GM13977 (cell line): ENCODE data around the gene BPIFB1.

Source experiments
- DNase-seq: peaks from one replicate; pipeline ENCODE4 v3.0.0; 2012; ENCODE audit warnings: low spot score
- CTCF ChIP-seq: IDR thresholded peaks from 2 replicates; pipeline ENCODE4 v1.5.1; 2012; ENCODE audit warnings: mild to moderate bottlenecking, control low read depth; ENCODE audit not compliant: insufficient read depth; ENCODE audit errors: extremely low read depth, missing control alignments
- in situ Hi-C: fragments of 300-500 bp; cut with MboI; formaldehyde crosslinking; loops from one replicate; pipeline ENCODE4 v1.12.0; 2022; ENCODE audit warnings: low sequenced_read_pairs, low pct_unique_long_range_greater_than_20kb, mixed read lengths, inconsistent platforms; ENCODE audit not compliant: unreplicated experiment

The BPIFB1 gene

GRCh38 chr20:33290852-33291251 is 7.8 kb downstream of the BPIFB1 start:
- TF ChIP-seq CTCF, result no peak
- in situ Hi-C loops, result no loop called here
- DNase-seq, result no peak

GRCh38 chr20:33291416-33291815 is 8.4 kb downstream of the BPIFB1 start:
- no peak for DNase-seq
- in situ Hi-C loops, result no loop called here
- no peak for TF ChIP-seq CTCF

- peak; percentile 76 for DNase-seq
- peak; percentile 91 for TF ChIP-seq CTCF
- in situ Hi-C loops, result no loop called here
These were observed 8.9 kb downstream of the BPIFB1 start for GRCh38 chr20:33291830-33292355.

- no peak for DNase-seq
- in situ Hi-C loops, result no loop called here
- TF ChIP-seq CTCF, result no peak
These were observed 13.2 kb downstream of the BPIFB1 start for GRCh38 chr20:33296206-33296605.

- in situ Hi-C loops, result no loop called here
- no peak for TF ChIP-seq CTCF
- no peak for DNase-seq
These were observed 15.4 kb downstream of the BPIFB1 start for GRCh38 chr20:33298391-33298790.

GRCh38 chr20:33299111-33299603 is 16.1 kb downstream of the BPIFB1 start:
- peak; percentile 83 for DNase-seq
- TF ChIP-seq CTCF, result peak; percentile 92
- in situ Hi-C loops, result no loop called here
